Gastroesophageal sphincter (tissue), 4 donors: Measurements from ENCODE around the gene CMSS1. TPM values are rescaled to one million over a fixed set of nuclear protein-coding genes. Genes with fewer than 3 reads are reported as not detected.

Experiments used
- ATAC-seq: fragments of 150-250 bp; one replicate; pipeline ENCODE4 v1.9.1; 2016; ENCODE audit warnings: mild to moderate bottlenecking, moderate library complexity
- H3K27ac ChIP-seq, 4 donors: fragments of 200-600 bp; sonication (generic) in 3 of 4; 1 replicate in 3 of 4; 2 replicates in 1 of 4; pipeline ENCODE4 v1.5.1; 2016 to 2019
- H3K27me3 ChIP-seq: fragments of 200-600 bp; sonication (generic); one replicate; pipeline ENCODE4 v1.5.1; 2019
- H3K36me3 ChIP-seq, 2 donors: fragments of 200-600 bp; sonication (generic); one replicate each; pipeline ENCODE4 v1.5.1; 2019; ENCODE audit warnings: control low read depth in 1 of 2
- H3K4me1 ChIP-seq, 3 donors: fragments of 200-600 bp; sonication (generic); 1 replicate in 2 of 3; 2 replicates in 1 of 3; pipeline ENCODE4 v1.5.1; 2016 to 2019; ENCODE audit warnings: control low read depth in 2 of 3
- H3K4me3 ChIP-seq, 2 donors: fragments of 200-600 bp; sonication (generic); one replicate each; pipeline ENCODE4 v1.5.1; 2019; ENCODE audit warnings: mild to moderate bottlenecking in 1 of 2, moderate library complexity in 1 of 2
- H3K9me3 ChIP-seq, 3 donors: fragments of 200-600 bp; sonication (generic); one replicate each; pipeline ENCODE4 v1.5.1; 2017 to 2019; ENCODE audit warnings: control low read depth in 2 of 3
- EP300 ChIP-seq: sonication (generic); formaldehyde crosslinking; IDR thresholded peaks from one replicate; pipeline ENCODE4 v1.6.1; 2017; ENCODE audit warnings: antibody characterized with exemption, mild to moderate bottlenecking
- POLR2A ChIP-seq, 2 donors: fragments of 450-650 bp; IDR thresholded peaks; one replicate each; pipeline ENCODE4 v1.6.1; 2017; ENCODE audit warnings: antibody characterized with exemption in 2 of 2, mild to moderate bottlenecking in 2 of 2, moderate library complexity in 1 of 2
- POLR2AphosphoS5 ChIP-seq: sonication (generic); formaldehyde crosslinking; IDR thresholded peaks from one replicate; pipeline ENCODE4 v1.6.1; 2017; ENCODE audit warnings: antibody characterized with exemption
- WGBS, 2 donors: methylation state at CpG; one replicate each; pipeline ENCODE4 v1.1.5; 2018; ENCODE audit warnings: low coverage in 1 of 2; 5-methylcytosine and 5-hydroxymethylcytosine counted together
- total RNA-seq, 4 donors: library from RNA; depleted of rRNA; stranded (reverse); fragments of >200 nt; gene quantifications; one replicate each; pipeline ENCODE4 v1.1.0, GENCODE V29; 2016
- TF ChIP-seq, protein P1 (sequence below), 4 experiments: fragments of 200-600 bp in 2 of 4; fragments of 450-650 bp in 2 of 4; sonication (generic) in 1 of 4; IDR thresholded peaks; one replicate each; pipeline ENCODE4 v1.5.1; 2017 to 2019; ENCODE audit warnings: antibody characterized with exemption in 4 of 4, mild to moderate bottlenecking in 2 of 4, moderate library complexity in 2 of 4

The CMSS1 gene
- total RNA-seq, 4 donors from 2014 or later = 15.2 to 20.8 (median 16.6) TPM

DNA sequence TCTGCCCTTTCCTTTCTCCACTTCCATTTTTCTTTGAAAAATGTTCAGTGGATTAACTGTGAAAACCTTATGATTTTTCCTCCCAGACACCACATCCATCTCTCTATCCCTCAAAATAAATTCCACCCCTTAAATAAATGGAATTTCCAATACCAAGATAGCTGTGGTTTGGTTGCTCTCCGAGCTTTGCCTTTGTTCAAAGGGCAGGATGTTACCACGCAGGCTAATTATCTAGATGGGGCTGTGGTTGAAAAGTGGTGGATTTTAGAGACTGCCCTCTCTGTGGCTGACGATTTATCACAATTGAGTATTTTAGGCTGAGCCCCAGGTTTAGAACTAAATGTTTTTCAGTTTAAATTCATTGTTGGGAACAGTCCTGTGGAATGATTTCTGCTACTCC is 36.9 kb upstream of the CMSS1 start:
- H3K4me3 ChIP-seq = no peak overlapping the region
- WGBS, 2 donors = 61 to 82% methylated on average over 2 to 3 of the region's 3 CpGs
- no peaks in the 10 kb centered on the region for H3K4me1 ChIP-seq
- ATAC-seq = no peak
- TF ChIP-seq POLR2AphosphoS5 = no peak
- TF ChIP-seq, protein P1, sequence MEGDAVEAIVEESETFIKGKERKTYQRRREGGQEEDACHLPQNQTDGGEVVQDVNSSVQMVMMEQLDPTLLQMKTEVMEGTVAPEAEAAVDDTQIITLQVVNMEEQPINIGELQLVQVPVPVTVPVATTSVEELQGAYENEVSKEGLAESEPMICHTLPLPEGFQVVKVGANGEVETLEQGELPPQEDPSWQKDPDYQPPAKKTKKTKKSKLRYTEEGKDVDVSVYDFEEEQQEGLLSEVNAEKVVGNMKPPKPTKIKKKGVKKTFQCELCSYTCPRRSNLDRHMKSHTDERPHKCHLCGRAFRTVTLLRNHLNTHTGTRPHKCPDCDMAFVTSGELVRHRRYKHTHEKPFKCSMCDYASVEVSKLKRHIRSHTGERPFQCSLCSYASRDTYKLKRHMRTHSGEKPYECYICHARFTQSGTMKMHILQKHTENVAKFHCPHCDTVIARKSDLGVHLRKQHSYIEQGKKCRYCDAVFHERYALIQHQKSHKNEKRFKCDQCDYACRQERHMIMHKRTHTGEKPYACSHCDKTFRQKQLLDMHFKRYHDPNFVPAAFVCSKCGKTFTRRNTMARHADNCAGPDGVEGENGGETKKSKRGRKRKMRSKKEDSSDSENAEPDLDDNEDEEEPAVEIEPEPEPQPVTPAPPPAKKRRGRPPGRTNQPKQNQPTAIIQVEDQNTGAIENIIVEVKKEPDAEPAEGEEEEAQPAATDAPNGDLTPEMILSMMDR (IDR thresholded peaks at IDR 0.05) = no peak
- no peak for TF ChIP-seq POLR2A (IDR thresholded peaks at IDR 0.05)
- no peak for TF ChIP-seq EP300
- no peak overlapping the region for H3K27ac ChIP-seq
- H3K36me3 ChIP-seq = no peaks in the 10 kb centered on the region
- no peaks in the 10 kb centered on the region for H3K27me3 ChIP-seq
- no peaks in the 10 kb centered on the region for H3K9me3 ChIP-seq

DNA sequence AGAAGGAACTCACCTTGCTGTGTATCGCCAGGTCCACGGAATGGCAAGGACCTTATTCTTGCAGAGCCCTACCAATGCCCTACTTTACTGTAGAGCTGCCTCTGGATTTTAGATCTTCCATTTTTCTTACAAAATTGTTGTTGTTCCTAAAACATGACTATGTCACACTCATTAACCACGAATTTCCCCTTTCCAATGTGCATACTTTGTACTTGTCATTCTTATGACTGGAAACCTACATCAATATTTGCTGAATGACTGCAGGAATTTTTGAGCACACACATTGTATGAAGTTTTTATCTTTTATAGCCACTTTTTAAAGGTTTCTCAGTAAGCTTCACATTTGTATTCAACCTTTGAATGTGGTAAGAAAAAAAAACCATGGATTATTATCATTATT is 35.9 kb upstream of the CMSS1 start:
- Histone ChIP-seq H3K4me3 (no peak overlapping the region), H3K36me3 (no peaks in the 10 kb centered on the region), H3K4me1 (no peaks in the 10 kb centered on the region), H3K27ac (no peak overlapping the region), H3K27me3 (no peaks in the 10 kb centered on the region), H3K9me3 (no peaks in the 10 kb centered on the region)
- TF ChIP-seq, protein P1 (IDR thresholded peaks at IDR 0.05) = no peak
- TF ChIP-seq EP300 (no peak), POLR2AphosphoS5 (no peak), POLR2A (IDR thresholded peaks at IDR 0.05) (no peak)
- WGBS, 2 donors = 90 to 100% methylated on average over 2 to 3 of the region's 3 CpGs
- no peak for ATAC-seq

DNA sequence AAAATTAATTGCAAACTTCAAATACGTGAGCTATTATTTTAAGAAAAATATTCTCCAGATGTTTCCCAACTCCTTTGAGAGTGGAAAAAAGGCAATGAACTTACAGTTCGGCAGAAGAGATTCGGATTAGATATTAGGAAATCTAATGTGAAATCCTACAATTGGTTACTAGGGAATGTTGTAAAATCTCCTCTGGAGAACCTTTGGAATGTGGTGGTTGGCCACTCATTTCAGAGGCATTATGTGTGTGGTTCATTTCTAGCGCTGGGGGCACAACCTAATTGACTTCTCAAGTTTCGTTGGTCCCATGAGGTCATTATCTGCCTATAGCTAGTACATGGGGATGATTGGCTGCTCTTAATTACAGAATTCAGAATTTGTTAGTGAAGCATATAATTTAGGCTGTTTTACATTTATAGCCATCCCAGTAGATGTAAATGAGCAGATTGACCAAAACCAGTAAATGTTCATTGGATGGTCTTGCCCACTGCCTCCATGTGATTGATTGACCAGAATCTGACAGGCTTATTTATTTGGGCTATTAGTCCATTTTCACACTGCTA is 34.6 kb upstream of the CMSS1 start:
- Histone ChIP-seq H3K36me3 (no peaks in the 10 kb centered on the region), H3K9me3 (no peaks in the 10 kb centered on the region), H3K4me3 (no peak overlapping the region), H3K27me3 (no peaks in the 10 kb centered on the region), H3K4me1 (peaks cover 0 to 3% (median 0%) of the 10 kb centered on the region in 3 donors), H3K27ac (no peak overlapping the region)
- WGBS, 2 donors = 60 to 69% methylated on average over 5 of the region's 5 CpGs
- no peak for TF ChIP-seq POLR2A (IDR thresholded peaks at IDR 0.05)
- TF ChIP-seq, protein P1 (IDR thresholded peaks at IDR 0.05) = no peak
- no peak for TF ChIP-seq POLR2AphosphoS5
- ATAC-seq = peak; percentile 41

DNA sequence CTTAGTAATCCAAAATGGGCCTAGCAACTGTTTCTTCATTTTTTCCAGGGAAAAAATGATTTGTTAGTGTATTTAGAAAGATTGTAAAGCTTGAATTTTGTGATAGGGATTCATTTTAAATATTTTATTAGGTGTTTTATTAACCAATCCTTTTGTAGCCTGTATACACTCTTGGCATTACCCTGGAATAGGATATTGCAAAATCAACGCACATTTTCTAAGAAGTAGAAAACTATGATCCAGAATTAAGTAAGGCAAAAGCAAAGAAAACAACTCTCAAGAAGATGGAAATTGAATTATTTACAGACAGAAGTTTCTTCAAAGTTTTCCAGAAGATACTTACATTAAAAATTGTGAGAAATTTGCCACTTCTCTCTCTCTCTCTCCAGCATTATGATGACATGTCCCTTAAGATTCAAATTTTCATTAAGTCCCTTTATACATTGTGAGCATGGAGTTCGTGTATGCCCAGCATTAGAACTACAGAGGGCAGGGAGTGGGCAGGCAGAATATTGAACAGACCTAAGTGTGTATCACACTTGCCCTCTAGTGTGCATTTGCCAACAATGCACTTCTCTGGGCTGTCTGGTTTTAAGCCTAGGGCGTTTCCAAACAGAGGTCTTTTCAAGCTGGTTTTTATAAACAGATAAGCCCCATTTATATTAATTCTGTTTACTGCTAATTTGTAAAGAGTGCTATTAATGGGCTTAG is 28.5 kb upstream of the CMSS1 start:
- TF ChIP-seq POLR2A (IDR thresholded peaks at IDR 0.05) = no peak
- TF ChIP-seq, protein P1 (IDR thresholded peaks at IDR 0.05) = peak; percentile 36 to 72 (median 59)
- Histone ChIP-seq H3K27me3 (no peaks in the 10 kb centered on the region), H3K36me3 (peaks cover 0 to 1% of the 10 kb centered on the region in 2 donors), H3K4me3 (no peak overlapping the region), H3K27ac (peak overlapping the region in 2 of 4 donors; percentile 2 to 13), H3K4me1 (peaks cover 0 to 17% (median 0%) of the 10 kb centered on the region in 3 donors), H3K9me3 (no peaks in the 10 kb centered on the region)
- peak; percentile 78 for ATAC-seq
- 17 to 29% methylated on average over 3 of the region's 3 CpGs for WGBS, 2 donors

DNA sequence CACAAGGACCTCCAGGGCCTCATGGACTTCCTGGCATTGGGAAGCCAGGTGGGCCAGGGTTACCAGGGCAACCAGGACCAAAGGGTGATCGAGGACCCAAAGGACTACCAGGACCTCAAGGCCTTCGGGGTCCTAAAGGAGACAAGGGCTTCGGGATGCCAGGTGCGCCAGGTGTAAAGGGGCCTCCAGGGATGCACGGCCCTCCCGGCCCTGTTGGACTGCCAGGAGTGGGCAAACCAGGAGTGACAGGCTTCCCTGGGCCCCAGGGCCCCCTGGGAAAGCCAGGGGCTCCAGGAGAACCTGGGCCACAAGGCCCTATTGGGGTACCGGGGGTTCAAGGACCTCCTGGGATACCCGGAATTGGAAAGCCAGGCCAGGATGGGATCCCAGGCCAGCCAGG is 23.2 kb upstream of the CMSS1 start:
- Histone ChIP-seq H3K27me3 (no peaks in the 10 kb centered on the region), H3K9me3 (no peaks in the 10 kb centered on the region), H3K4me3 (no peak overlapping the region), H3K36me3 (peaks cover 0 to 13% of the 10 kb centered on the region in 2 donors), H3K4me1 (peaks cover 0 to 2% (median 0%) of the 10 kb centered on the region in 3 donors), H3K27ac (no peak overlapping the region)
- 92% methylated on average over 2 of the region's 8 CpGs; no CpG with 5 or more reads in 1 of the 2 donors for WGBS, 2 donors
- TF ChIP-seq POLR2A (IDR thresholded peaks at IDR 0.05) = no peak
- TF ChIP-seq EP300 = no peak
- no peak for TF ChIP-seq POLR2AphosphoS5
- TF ChIP-seq, protein P1 (IDR thresholded peaks at IDR 0.05) = no peak
- ATAC-seq = no peak
